H9 (cell line): ENCODE measurements around the gene KCNJ10. TPM values are rescaled to one million over a fixed set of nuclear protein-coding genes. Genes with fewer than 3 reads are reported as not detected.

Experiments
- DNase-seq: peaks from one replicate; pipeline ENCODE4 v3.0.0-alpha.2; 2017
- H2AFZ ChIP-seq: one replicate; pipeline ENCODE4 v1.6.1; 2013; ENCODE audit warnings: mild to moderate bottlenecking, low read length, control low read depth, moderate library complexity
- H2AK5ac ChIP-seq: 2 replicates; pipeline ENCODE4 v1.6.1; 2013; ENCODE audit warnings: low read length, control low read depth, mixed read lengths; ENCODE audit not compliant: insufficient read length
- H2BK120ac ChIP-seq: one replicate; pipeline ENCODE4 v1.6.1; 2013; ENCODE audit warnings: low read depth, mild to moderate bottlenecking, low read length, control low read depth, inconsistent platforms; ENCODE audit not compliant: poor library complexity, severe bottlenecking
- H2BK12ac ChIP-seq: 2 replicates; pipeline ENCODE4 v1.6.1; 2013; ENCODE audit warnings: low read length, control low read depth, mixed read lengths, low read depth; ENCODE audit not compliant: insufficient read length
- H2BK15ac ChIP-seq: 2 replicates; pipeline ENCODE4 v1.6.1; 2013; ENCODE audit warnings: low read depth, low read length, control low read depth
- H2BK20ac ChIP-seq: one replicate; pipeline ENCODE4 v1.6.1; 2013; ENCODE audit warnings: low read depth, mild to moderate bottlenecking, low read length, control low read depth, inconsistent platforms; ENCODE audit not compliant: poor library complexity, severe bottlenecking
- H2BK5ac ChIP-seq: 2 replicates; pipeline ENCODE4 v1.6.1; 2013; ENCODE audit warnings: low read length, control low read depth, mixed read lengths; ENCODE audit not compliant: insufficient read length
- H3K14ac ChIP-seq: 2 replicates; pipeline ENCODE4 v1.6.1; 2013; ENCODE audit warnings: low read length, control low read depth; ENCODE audit not compliant: insufficient read depth
- H3K18ac ChIP-seq: 2 replicates; pipeline ENCODE4 v1.6.1; 2013; ENCODE audit warnings: low read depth, mild to moderate bottlenecking, mixed read lengths, low read length, control low read depth; ENCODE audit not compliant: insufficient read length
- H3K23ac ChIP-seq: 2 replicates; pipeline ENCODE4 v1.6.1; 2013; ENCODE audit warnings: low read length, control low read depth, mixed read lengths, low read depth; ENCODE audit not compliant: insufficient read length
- H3K23me2 ChIP-seq: 2 replicates; pipeline ENCODE4 v1.6.1; 2013; ENCODE audit warnings: low read depth, mild to moderate bottlenecking, mixed read lengths, low read length, control low read depth; ENCODE audit not compliant: insufficient read length, poor library complexity, severe bottlenecking
- H3K27ac ChIP-seq: 2 replicates; pipeline ENCODE4 v1.5.1; 2013; ENCODE audit warnings: low read length, control low read depth, mixed read lengths, low read depth; ENCODE audit not compliant: insufficient read length
- H3K27me3 ChIP-seq: 2 replicates; pipeline ENCODE4 v1.6.1; 2013; ENCODE audit warnings: low read length, control low read depth, inconsistent platforms; ENCODE audit not compliant: insufficient read depth
- H3K4ac ChIP-seq: 2 replicates; pipeline ENCODE4 v1.6.1; 2013; ENCODE audit warnings: low read depth, mild to moderate bottlenecking, control low read depth, inconsistent platforms, low read length, moderate library complexity
- H3K4me1 ChIP-seq: 2 replicates; pipeline ENCODE4 v1.6.1; 2013; ENCODE audit warnings: low read length, control low read depth, inconsistent platforms; ENCODE audit not compliant: insufficient read depth
- H3K4me2 ChIP-seq: 2 replicates; pipeline ENCODE4 v1.6.1; 2013; ENCODE audit warnings: low read length, control low read depth, mixed read lengths; ENCODE audit not compliant: insufficient read length, insufficient read depth
- H3K56ac ChIP-seq: 2 replicates; pipeline ENCODE4 v1.6.1; 2013; ENCODE audit warnings: low read depth, mild to moderate bottlenecking, mixed read lengths, low read length, control low read depth; ENCODE audit not compliant: insufficient read length
- H3K79me1 ChIP-seq: 2 replicates; pipeline ENCODE4 v1.6.1; 2013; ENCODE audit warnings: low read depth, mild to moderate bottlenecking, moderate library complexity, low read length, control low read depth, inconsistent platforms; ENCODE audit not compliant: insufficient read depth, poor library complexity, severe bottlenecking
- H3K79me2 ChIP-seq: 2 replicates; pipeline ENCODE4 v1.6.1; 2013; ENCODE audit warnings: low read length, control low read depth, inconsistent platforms; ENCODE audit not compliant: insufficient read depth
- H3K9ac ChIP-seq: 2 replicates; pipeline ENCODE4 v1.6.1; 2013; ENCODE audit warnings: low read length, control low read depth, mixed read lengths; ENCODE audit not compliant: insufficient read length; ENCODE audit errors: extremely low read depth
- H3K9me3 ChIP-seq: one replicate; pipeline ENCODE4 v1.6.1; 2013; ENCODE audit warnings: low read depth, low read length, inconsistent platforms; ENCODE audit not compliant: control insufficient read depth
- H3T11ph ChIP-seq: one replicate; pipeline ENCODE4 v1.6.1; 2013; ENCODE audit warnings: mild to moderate bottlenecking, low read length, control low read depth, inconsistent platforms
- H4K20me1 ChIP-seq: one replicate; pipeline ENCODE4 v1.6.1; 2013; ENCODE audit not compliant: control insufficient read depth, insufficient read length, insufficient read depth
- H4K5ac ChIP-seq: 2 replicates; pipeline ENCODE4 v1.6.1; 2013; ENCODE audit warnings: low read depth, mild to moderate bottlenecking, mixed read lengths, low read length, control low read depth; ENCODE audit not compliant: insufficient read length
- H4K8ac ChIP-seq: replicated peaks from 2 replicates; pipeline ENCODE4 v1.6.1; 2013; ENCODE audit warnings: low read length, control low read depth, mixed read lengths, low read depth; ENCODE audit not compliant: insufficient read length
- H4K91ac ChIP-seq: 2 replicates; pipeline ENCODE4 v1.6.1; 2013; ENCODE audit warnings: low read depth, mild to moderate bottlenecking, moderate library complexity, mixed read lengths, low read length, control low read depth; ENCODE audit not compliant: insufficient read length
- H3K27ac Mint-ChIP-seq, 3 experiments: 2 replicates in 2 of 3; 3 replicates in 1 of 3; pipeline ENCODE4 v1.8.0; 2020 to 2021; ENCODE audit warnings: mixed read lengths in 3 of 3, mild to moderate bottlenecking in 1 of 3, moderate library complexity in 1 of 3
- H3K27me3 Mint-ChIP-seq: 2 replicates; pipeline ENCODE4 v1.8.0; 2021; ENCODE audit warnings: low read depth, mild to moderate bottlenecking, moderate library complexity, mixed read lengths
- H3K36me3 Mint-ChIP-seq, 3 experiments: 2 replicates in 2 of 3; 3 replicates in 1 of 3; pipeline ENCODE4 v1.8.0; 2020 to 2021; ENCODE audit warnings: low read depth in 3 of 3, mixed read lengths in 3 of 3; ENCODE audit not compliant: insufficient read depth in 1 of 3
- H3K4me1 Mint-ChIP-seq, 2 experiments: 2 replicates each; pipeline ENCODE4 v1.8.0; 2020; ENCODE audit warnings: mixed read lengths in 2 of 2
- H3K4me3 Mint-ChIP-seq, 2 experiments: 2 replicates in 1 of 2; 3 replicates in 1 of 2; pipeline ENCODE4 v1.8.0; 2020 to 2021; ENCODE audit warnings: mild to moderate bottlenecking in 2 of 2, mixed read lengths in 2 of 2, moderate library complexity in 1 of 2
- H3K9me3 Mint-ChIP-seq, 2 experiments: 2 replicates in 1 of 2; 3 replicates in 1 of 2; pipeline ENCODE4 v1.8.0; 2020; ENCODE audit warnings: mild to moderate bottlenecking in 2 of 2, mixed read lengths in 2 of 2, moderate library complexity in 1 of 2
- CTCF ChIP-seq: fragments of 200-600 bp; sonication (generic); conservative IDR thresholded peaks from 3 replicates; pipeline ENCODE4 v1.8.0; 2021; ENCODE audit warnings: antibody characterized with exemption, mild to moderate bottlenecking
- WGBS: extraction: QIAGEN DNeasy Blood & Tissue Kit; methylation state at CpG from one replicate; pipeline ENCODE4 v1.1.7; 2013; ENCODE audit warnings: missing lambda C conversion rate, low lambda C conversion rate, mixed read lengths; ENCODE audit not compliant: insufficient read length; ENCODE audit errors: extremely low coverage; 5-methylcytosine and 5-hydroxymethylcytosine counted together
- total RNA-seq: library from RNA; stranded (reverse); gene quantifications from 2 replicates; pipeline ENCODE4 v1.2.1, GENCODE V29; 2021

Gene KCNJ10
- total RNA-seq, 1 experiment from 2014 or later: 0.44 TPM

GRCh38 chr1:160116283-160117147 lies 46.6 kb upstream of the KCNJ10 start:
- no peaks in the 10 kb centered on the region for H4K20me1 ChIP-seq
- Mint-ChIP-seq H3K36me3 (peaks cover 0 to 19% (median 0%) of the 10 kb centered on the region in 3 experiments; a peak in 3 of 7 replicates), H3K4me1 (peaks cover 64 to 73% of the 10 kb centered on the region in 2 experiments), H3K9me3 (no peaks in the 10 kb centered on the region), H3K27me3 (no peaks in the 10 kb centered on the region; the same call in none of the 2 replicates), H3K27ac (no peak overlapping the region; a peak in 1 of 7 replicates), H3K4me3 (peak overlapping the region in 1 of 2 experiments; percentile 90; a peak in 3 of 5 replicates)
- peaks cover 12% of the 10 kb centered on the region; the same call in 1 of the 2 replicates for H3K4me1 ChIP-seq
- no peak overlapping the region for H2BK120ac ChIP-seq
- H4K5ac ChIP-seq: no peak overlapping the region
- peak overlapping the region; percentile 48 for H3K4me2 ChIP-seq
- H3K23ac ChIP-seq: no peak overlapping the region
- no peak overlapping the region for H3K9ac ChIP-seq
- H3K79me2 ChIP-seq: no peaks in the 10 kb centered on the region
- no peak overlapping the region for H3K4ac ChIP-seq
- no peak for TF ChIP-seq CTCF
- no peak for DNase-seq
- no peak overlapping the region for H4K8ac ChIP-seq
- no peaks in the 10 kb centered on the region for H3K23me2 ChIP-seq
- H2BK20ac ChIP-seq: no peak overlapping the region
- H3T11ph ChIP-seq: no peak overlapping the region
- no peaks in the 10 kb centered on the region for H3K79me1 ChIP-seq
- no peaks in the 10 kb centered on the region for H3K9me3 ChIP-seq
- no peak overlapping the region for H2BK12ac ChIP-seq
- no peak overlapping the region for H2AK5ac ChIP-seq
- no peak overlapping the region for H2BK15ac ChIP-seq
- no peak overlapping the region for H3K18ac ChIP-seq
- no peak overlapping the region for H3K14ac ChIP-seq
- no peaks in the 10 kb centered on the region for H3K27me3 ChIP-seq
- no peak overlapping the region for H3K56ac ChIP-seq
- H2BK5ac ChIP-seq: no peak overlapping the region
- no peak overlapping the region for H4K91ac ChIP-seq
- H2AFZ ChIP-seq: no peak overlapping the region
- no CpG with 5 or more reads among the region's 12 CpGs for WGBS
- H3K27ac ChIP-seq: no peak overlapping the region
